Transverse colon (tissue), 4 donors: Measurements from ENCODE around the gene HDDC3. TPM values are rescaled to one million over a fixed set of nuclear protein-coding genes. Genes with fewer than 3 reads are reported as not detected.

Experiments used
- DNase-seq: peaks from one replicate; pipeline ENCODE4 v3.0.0-alpha.2; 2019
- H3K27ac ChIP-seq, 4 donors: fragments of 200-600 bp; sonication (generic); 2 replicates each; pipeline ENCODE4 v1.5.1; 2016 to 2018; ENCODE audit warnings: inconsistent platforms in 4 of 4
- H3K27me3 ChIP-seq: fragments of 200-600 bp; sonication (generic); 2 replicates; pipeline ENCODE4 v1.5.1; 2017; ENCODE audit warnings: inconsistent platforms
- H3K36me3 ChIP-seq, 4 donors: fragments of 200-600 bp; sonication (generic); 2 replicates each; pipeline ENCODE4 v1.5.1; 2017 to 2019; ENCODE audit warnings: inconsistent platforms in 4 of 4
- H3K4me1 ChIP-seq, 4 donors: fragments of 200-600 bp; sonication (generic); 2 replicates each; pipeline ENCODE4 v1.5.1; 2017 to 2020; ENCODE audit warnings: inconsistent platforms in 4 of 4
- H3K4me3 ChIP-seq, 4 donors: fragments of 200-600 bp; sonication (generic); 1 replicate in 1 of 4; 2 replicates in 3 of 4; pipeline versions ENCODE4 v1.5.1 to v1.6.1; 2017 to 2019; ENCODE audit warnings: inconsistent platforms in 4 of 4
- H3K9me3 ChIP-seq, 2 donors: fragments of 200-600 bp; sonication (generic); 2 replicates each; pipeline ENCODE4 v1.5.1; 2017 to 2019; ENCODE audit warnings: inconsistent platforms in 2 of 2
- CTCF ChIP-seq, 5 experiments: fragments of 200-600 bp in 3 of 5; fragments of 450-650 bp in 2 of 5; sonication (generic) in 3 of 5; IDR thresholded peaks; 1 replicate in 2 of 5; 2 replicates in 3 of 5; pipeline ENCODE4 v1.5.1; 2016 to 2017; ENCODE audit warnings: antibody characterized with exemption in 5 of 5, inconsistent platforms in 3 of 5, mild to moderate bottlenecking in 2 of 5, moderate library complexity in 1 of 5
- EP300 ChIP-seq: sonication (generic); formaldehyde crosslinking; IDR thresholded peaks from one replicate; pipeline ENCODE4 v1.6.1; 2017; ENCODE audit warnings: antibody characterized with exemption, low read depth
- POLR2A ChIP-seq: fragments of 450-650 bp; IDR thresholded peaks from one replicate; pipeline ENCODE4 v1.6.1; 2016; ENCODE audit warnings: antibody characterized with exemption, mild to moderate bottlenecking, moderate library complexity
- POLR2AphosphoS5 ChIP-seq, 3 donors: sonication (generic); formaldehyde crosslinking; IDR thresholded peaks; one replicate each; pipeline ENCODE4 v1.6.1; 2016; ENCODE audit warnings: antibody characterized with exemption in 3 of 3
- WGBS, 2 donors: methylation state at CpG; one replicate each; pipeline ENCODE4 v1.1.5; 2018; ENCODE audit warnings: low coverage in 1 of 2; 5-methylcytosine and 5-hydroxymethylcytosine counted together
- in situ Hi-C, 4 donors: fragments of 200-750 bp; cut with MboI; loops; one replicate each; pipeline versions ENCODE4 v1.15.0 to v1.15.1; 2017; ENCODE audit warnings: low sequenced_read_pairs in 3 of 4, low pct_ligation_motif_present in 1 of 4, low pct_unique_long_range_greater_than_20kb in 1 of 4
- intact Hi-C: fragments of 100-400 bp; cut with DNase I; formaldehyde crosslinking; loops from one replicate; pipeline ENCODE4 v1.15.1; 2023; ENCODE audit warnings: low total_unique reads
- total RNA-seq, 4 donors: library from RNA; depleted of rRNA; stranded (reverse); fragments of >200 nt; gene quantifications; one replicate each; pipeline ENCODE4 v1.1.0, GENCODE V29; 2016

Gene HDDC3
- total RNA-seq, 4 donors from 2014 or later = 13.8 to 21.8 (median 17.9) TPM

- Histone ChIP-seq H3K27me3 (no peaks in the 10 kb centered on the region), H3K9me3 (no peaks in the 10 kb centered on the region), H3K4me1 (no peaks in the 10 kb centered on the region), H3K27ac (no peak overlapping the region), H3K36me3 (peaks cover 0 to 82% (median 28%) of the 10 kb centered on the region in 4 donors), H3K4me3 (no peak overlapping the region)
- no peak for DNase-seq
- no peak for TF ChIP-seq POLR2AphosphoS5 (IDR thresholded peaks at IDR 0.05)
- TF ChIP-seq EP300 = no peak
- TF ChIP-seq CTCF (IDR thresholded peaks at IDR 0.05) = no peak
- no peak for TF ChIP-seq POLR2A
- 93% methylated on average over 3 to 11 of the region's 11 CpGs for WGBS, 2 donors
- intact Hi-C loops = no loop called here
- in situ Hi-C loops = no loop called here
These were observed 15.9 kb downstream of the HDDC3 start for GRCh38 chr15:90916461-90916860.

- Histone ChIP-seq H3K27me3 (no peaks in the 10 kb centered on the region), H3K4me1 (no peaks in the 10 kb centered on the region), H3K4me3 (no peak overlapping the region), H3K27ac (peak overlapping the region in 1 of 4 donors; percentile 11), H3K9me3 (no peaks in the 10 kb centered on the region), H3K36me3 (peaks cover 0 to 82% (median 31%) of the 10 kb centered on the region in 4 donors)
- intact Hi-C loops (no loop called here), in situ Hi-C loops (no loop called here)
- TF ChIP-seq EP300 (no peak), POLR2AphosphoS5 (IDR thresholded peaks at IDR 0.05) (no peak), POLR2A (no peak), CTCF (IDR thresholded peaks at IDR 0.05) (no peak)
- DNase-seq = peak; percentile 53
- 86% methylated on average over 24 of the region's 25 CpGs; no CpG with 5 or more reads in 1 of the 2 donors for WGBS, 2 donors
These were observed 16.4 kb downstream of the HDDC3 start for GRCh38 chr15:90915808-90916440.

GRCh38 chr15:90915216-90915807 is 17.0 kb downstream of the HDDC3 start:
- Histone ChIP-seq H3K4me1 (no peaks in the 10 kb centered on the region), H3K27ac (peak overlapping the region in 1 of 4 donors; percentile 11), H3K9me3 (no peaks in the 10 kb centered on the region), H3K27me3 (no peaks in the 10 kb centered on the region), H3K4me3 (no peak overlapping the region), H3K36me3 (peaks cover 0 to 82% (median 31%) of the 10 kb centered on the region in 4 donors)
- TF ChIP-seq POLR2AphosphoS5 (IDR thresholded peaks at IDR 0.05) (no peak), POLR2A (no peak), CTCF (IDR thresholded peaks at IDR 0.05) (no peak), EP300 (no peak)
- in situ Hi-C loops = no loop called here
- intact Hi-C loops = no loop called here
- DNase-seq = peak; percentile 35
- 70% methylated on average over 7 of the region's 7 CpGs; no CpG with 5 or more reads in 1 of the 2 donors for WGBS, 2 donors

- peaks cover 0 to 81% (median 33%) of the 10 kb centered on the region in 4 donors for H3K36me3 ChIP-seq
- no peaks in the 10 kb centered on the region for H3K27me3 ChIP-seq
- H3K27ac ChIP-seq = no peak overlapping the region
- in situ Hi-C loops (no loop called here), intact Hi-C loops (no loop called here)
- WGBS, 2 donors = 89 to 93% methylated on average over 11 to 21 of the region's 22 CpGs
- no peak overlapping the region for H3K4me3 ChIP-seq
- DNase-seq = no peak
- H3K9me3 ChIP-seq = no peaks in the 10 kb centered on the region
- H3K4me1 ChIP-seq = no peaks in the 10 kb centered on the region
- no peak for TF ChIP-seq POLR2AphosphoS5 (IDR thresholded peaks at IDR 0.05)
- TF ChIP-seq EP300 = no peak
These were observed 17.9 kb downstream of the HDDC3 start for GRCh38 chr15:90914305-90915080.
